AG04449 (cell line): ENCODE results near the gene GRIK1.

Experiments
- CTCF ChIA-PET: fragments of 350-600 bp; formaldehyde crosslinking; extraction: SDS; loops from one replicate; lab custom pipeline; 2021; ENCODE audit warnings: antibody characterized with exemption; lab: Yijun Ruan, JAX
- POLR2A ChIA-PET: fragments of 400-600, 350-600 bp; formaldehyde crosslinking; extraction: SDS; loops from one replicate; lab custom pipeline; 2020; ENCODE audit warnings: antibody characterized with exemption, inconsistent platforms; lab: Yijun Ruan, JAX
- DNase-seq: peaks from one replicate; pipeline ENCODE4 v3.0.0-alpha.2; 2010; ENCODE audit warnings: low read depth, low spot score
- H3K4me3 ChIP-seq: 2 replicates; pipeline ENCODE4 v1.5.1; 2011; ENCODE audit warnings: low read depth, mild to moderate bottlenecking, control low read depth, low read length
- CTCF ChIP-seq: IDR thresholded peaks from one replicate; pipeline ENCODE4 v1.5.1; 2011; ENCODE audit warnings: mild to moderate bottlenecking, moderate library complexity, low read length, control low read depth, inconsistent platforms; ENCODE audit not compliant: insufficient read depth; ENCODE audit errors: missing control alignments

Gene GRIK1

GRCh38 chr21:29669416-29669815 lies 270.4 kb downstream of the GRIK1 start:
- no peak overlapping the region for H3K4me3 ChIP-seq
- no peak for TF ChIP-seq CTCF
- DNase-seq, result no peak
- POLR2A ChIA-PET, result no interaction called here
- CTCF ChIA-PET, result interaction anchor here (1.1 kb wide), 1 partner anchor 12 kb away, joined by 3 read pairs; no protein-coding TSS in a partner anchor

GRCh38 chr21:29667651-29668050 lies 272.1 kb downstream of the GRIK1 start:
- ChIA-PET POLR2A (no interaction called here), CTCF (interaction anchor here (0.7 kb wide), 1 partner anchor 9 kb away, joined by 3 read pairs; no protein-coding TSS in a partner anchor)
- TF ChIP-seq CTCF, result no peak
- H3K4me3 ChIP-seq, result no peak overlapping the region
- DNase-seq, result no peak

- no peak overlapping the region for H3K4me3 ChIP-seq
- POLR2A ChIA-PET, result no interaction called here
- CTCF ChIA-PET, result no interaction called here
- no peak for TF ChIP-seq CTCF
- DNase-seq, result no peak
Observed at GRCh38 chr21:29664615-29665014, 275.2 kb downstream of the GRIK1 start.

GRCh38 chr21:29661672-29662442 lies 277.9 kb downstream of the GRIK1 start:
- DNase-seq, result no peak
- POLR2A ChIA-PET, result no interaction called here
- no peak for TF ChIP-seq CTCF
- H3K4me3 ChIP-seq, result no peak overlapping the region
- CTCF ChIA-PET, result no interaction called here

- TF ChIP-seq CTCF, result no peak
- H3K4me3 ChIP-seq, result no peak overlapping the region
- CTCF ChIA-PET, result no interaction called here
- DNase-seq, result no peak
- POLR2A ChIA-PET, result no interaction called here
Observed at GRCh38 chr21:29660047-29660720, 279.6 kb downstream of the GRIK1 start.

- CTCF ChIA-PET, result interaction anchor here (1.1 kb wide), 1 partner anchor 8 kb away, joined by 3 read pairs; no protein-coding TSS in a partner anchor
- no peak for TF ChIP-seq CTCF
- no peak overlapping the region for H3K4me3 ChIP-seq
Observed at GRCh38 chr21:29658934-29659203, 280.9 kb downstream of the GRIK1 start.

More at GRCh38 chr21:29658934-29659203, 280.9 kb downstream of the GRIK1 start:
- POLR2A ChIA-PET, result no interaction called here
- no peak for DNase-seq
